ENCODE data around the gene ETV5.
A peak's percentile ranks its signal among the peaks of the same experiment; 100 is the strongest.

- TF ChIP-seq POLR2AphosphoS5 (IDR thresholded peaks at IDR 0.05; ENCODE audit: low read depth, low read length) (no peak), POLR2A (IDR thresholded peaks at IDR 0.05; ENCODE audit: low read depth, low read length) (no peak), POU2F2 (IDR thresholded peaks at IDR 0.05; ENCODE audit: low read depth, low read length) (no peak), SPI1 (IDR thresholded peaks at IDR 0.05; ENCODE audit: low read depth, low read length) (peak; percentile 88), TAF1 (IDR thresholded peaks at IDR 0.05; ENCODE audit: low read depth, low read length) (no peak), PAX5 (IDR thresholded peaks at IDR 0.05; ENCODE audit: insufficient read depth, low read length, severe bottlenecking) (no peak)
Measured at GRCh38 chr3:186001842-186002241, 107.0 kb downstream of the ETV5 start.
